Activated T-helper 1 cell treated with anti-CD3 and anti-CD28 coated beads, Interleukin-2, amount 50 U/mL, for 16 hours (primary cell): ENCODE measurements around the gene HSFY1.
"Not testable (repeated sequence)": the region's sequence is repeated elsewhere in the genome, so short reads cannot be mapped to it uniquely, and the experiment has no call there.

ENCODE experiments used
- DNase-seq, 2 donors: peaks; one replicate each; pipeline ENCODE4 v3.0.0-alpha.2; 2020; ENCODE audit warnings: low read depth in 1 of 2, low spot score in 1 of 2

The HSFY1 gene

DNA sequence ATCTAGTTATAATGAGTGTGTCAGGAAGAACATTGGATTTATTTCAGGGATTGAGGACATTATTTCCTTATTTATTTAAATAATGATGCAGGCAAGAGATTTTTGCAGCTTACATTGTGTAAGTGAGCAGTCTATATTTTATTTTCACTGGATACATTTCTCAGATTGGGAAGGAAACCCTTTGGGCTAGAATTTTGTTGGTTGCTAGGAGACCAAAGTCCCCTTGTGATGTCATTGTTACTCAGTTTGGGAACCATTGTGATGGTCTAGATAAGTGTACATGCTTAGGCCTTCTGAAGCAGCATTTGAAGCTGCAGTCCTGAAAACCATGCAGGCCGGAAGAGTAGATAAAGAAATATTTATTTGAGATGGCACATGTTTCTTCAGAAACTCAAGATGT lies at the start of gene HSFY1:
Gene HSFY1 (plus strand): TSS at position 301 of the 400 bp plus-strand sequence. CDS start 68 bp downstream, at position 369.
- not testable (repeated sequence) for DNase-seq

DNA sequence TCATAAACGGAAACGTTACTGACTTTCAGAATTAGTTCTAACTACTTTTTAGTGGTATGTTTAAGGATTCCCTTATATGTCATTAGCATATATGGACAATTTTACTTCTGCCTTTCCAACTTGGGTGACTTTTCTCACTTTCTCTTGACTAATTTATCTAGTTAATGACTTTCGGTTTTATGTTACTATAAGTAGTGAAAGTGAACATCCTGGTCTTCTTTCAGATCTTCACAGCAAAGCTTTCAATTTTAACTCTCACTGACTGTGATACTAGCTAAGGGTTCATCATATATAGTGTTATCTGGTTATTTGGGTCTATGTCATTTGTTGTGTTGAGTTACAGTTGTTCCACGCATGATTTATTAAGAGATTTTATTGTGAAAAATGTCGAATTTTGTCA lies 42.3 kb upstream of the HSFY1 start:
- DNase-seq: not testable (repeated sequence)

DNA sequence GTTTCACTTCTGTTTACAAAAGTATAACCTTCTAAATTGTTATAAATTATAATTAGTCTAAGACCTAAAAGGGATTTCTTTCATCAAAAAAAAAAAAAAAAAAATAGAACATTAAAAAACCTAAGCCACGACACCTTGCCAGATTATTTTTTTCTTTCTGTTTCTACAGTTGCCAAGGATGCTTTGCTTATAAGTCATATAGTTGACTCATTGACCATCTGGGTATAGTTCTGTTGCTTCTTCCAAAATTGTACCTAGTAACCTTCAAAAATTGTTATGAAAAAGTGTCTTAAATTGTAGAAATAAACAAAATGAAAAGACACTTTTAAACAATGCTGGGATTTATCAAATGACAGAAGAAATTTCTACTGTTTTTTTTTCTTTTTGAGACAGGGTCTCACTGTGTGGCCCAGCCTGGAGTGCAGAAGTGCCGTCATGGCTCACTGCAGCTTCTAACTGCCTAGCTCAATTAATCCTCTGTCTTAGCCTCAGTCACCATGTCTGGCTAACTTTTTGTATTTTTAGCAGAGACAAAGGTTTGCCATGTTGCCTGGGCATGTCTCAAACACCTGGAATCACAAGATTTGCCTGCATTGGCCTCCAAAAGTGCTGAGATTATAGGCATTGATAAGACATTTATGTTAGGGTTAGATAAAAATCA lies 15.4 kb upstream of the HSFY1 start:
- not testable (repeated sequence) for DNase-seq

GRCh38 chrY:18538952-18539351 lies 7.6 kb upstream of the HSFY1 start:
- DNase-seq: not testable (repeated sequence)

DNA sequence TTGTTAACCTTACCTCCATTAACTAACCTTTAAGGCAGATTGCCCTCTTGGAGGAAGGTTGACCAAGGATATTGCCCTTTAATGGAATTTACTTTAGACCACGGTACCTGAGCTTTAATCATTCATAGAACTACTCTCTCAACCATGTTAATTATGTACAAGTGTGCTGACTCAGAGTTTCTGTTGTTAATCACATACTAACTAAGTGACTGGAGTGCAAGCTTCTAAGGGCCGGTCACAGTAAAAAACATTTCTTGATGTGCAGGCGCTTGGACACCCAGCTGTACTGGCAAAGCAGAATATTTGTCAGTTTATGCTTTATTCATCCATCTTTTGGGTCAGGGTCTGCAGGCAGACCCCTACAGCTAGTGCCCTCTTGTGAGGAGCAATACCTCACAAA lies 6.6 kb downstream of the HSFY1 start:
- not testable (repeated sequence) for DNase-seq

GRCh38 chrY:18565915-18566314 lies 19.4 kb downstream of the HSFY1 start:
- DNase-seq: not testable (repeated sequence)
